Stimulated activated CD4-positive, alpha-beta T cell treated with anti-CD3 and anti-CD28 coated beads, Interleukin-1b, Interleukin-23, amount 100 ng/mL, for 1 hour (primary cell): ENCODE results near the gene REC114.
"Not testable (repeated sequence)": the region's sequence is repeated elsewhere in the genome, so short reads cannot be mapped to it uniquely, and the experiment has no call there.

Experiments
- DNase-seq, 2 donors: peaks; one replicate each; pipeline ENCODE4 v3.0.0-alpha.2; 2020; ENCODE audit warnings: low read depth in 2 of 2

REC114 gene

GRCh38 chr15:73575636-73576247 is 132.8 kb downstream of the REC114 start:
- no peak for DNase-seq

- DNase-seq, result not testable (repeated sequence)
Observed at GRCh38 chr15:73577593-73577992, 134.6 kb downstream of the REC114 start.

- no peak for DNase-seq
Observed at GRCh38 chr15:73578026-73578425, 135.1 kb downstream of the REC114 start.

GRCh38 chr15:73582851-73583379 is 140.0 kb downstream of the REC114 start:
- no peak for DNase-seq

- DNase-seq, result no peak
Observed at GRCh38 chr15:73583544-73583943, 140.6 kb downstream of the REC114 start.

GRCh38 chr15:73584699-73585420 is 141.9 kb downstream of the REC114 start:
- no peak for DNase-seq

- DNase-seq, result no peak
Observed at GRCh38 chr15:73585871-73586654, 143.1 kb downstream of the REC114 start.

GRCh38 chr15:73589766-73590165 is 146.8 kb downstream of the REC114 start:
- DNase-seq, result no peak

GRCh38 chr15:73590263-73590662 is 147.3 kb downstream of the REC114 start:
- DNase-seq, result no peak

- no peak for DNase-seq
Observed at GRCh38 chr15:73593304-73594074, 150.5 kb downstream of the REC114 start.

- no peak for DNase-seq
Observed at GRCh38 chr15:73594109-73594508, 151.1 kb downstream of the REC114 start.

- DNase-seq, result no peak
Observed at GRCh38 chr15:73596174-73596573, 153.2 kb downstream of the REC114 start.

- no peak for DNase-seq
Observed at GRCh38 chr15:73597036-73597638, 154.2 kb downstream of the REC114 start.

- DNase-seq, result no peak
Observed at GRCh38 chr15:73598530-73599160, 155.7 kb downstream of the REC114 start.

- DNase-seq, result no peak
Observed at GRCh38 chr15:73599934-73600333, 157.0 kb downstream of the REC114 start.

- no peak for DNase-seq
Observed at GRCh38 chr15:73600413-73601335, 157.7 kb downstream of the REC114 start.

- DNase-seq, result no peak
Observed at GRCh38 chr15:73601451-73602445, 158.8 kb downstream of the REC114 start.

GRCh38 chr15:73602446-73602843 is 159.5 kb downstream of the REC114 start:
- no peak for DNase-seq
